ENCODE measurements around the gene VSTM4. TPM values are rescaled to one million over a fixed set of nuclear protein-coding genes. Genes with fewer than 3 reads are reported as not detected.

The VSTM4 gene
- total and polyA plus RNA-seq, 2 of the 4 experiments (the other 2 are of a cell fraction): 2.4 to 2.9 TPM

DNA sequence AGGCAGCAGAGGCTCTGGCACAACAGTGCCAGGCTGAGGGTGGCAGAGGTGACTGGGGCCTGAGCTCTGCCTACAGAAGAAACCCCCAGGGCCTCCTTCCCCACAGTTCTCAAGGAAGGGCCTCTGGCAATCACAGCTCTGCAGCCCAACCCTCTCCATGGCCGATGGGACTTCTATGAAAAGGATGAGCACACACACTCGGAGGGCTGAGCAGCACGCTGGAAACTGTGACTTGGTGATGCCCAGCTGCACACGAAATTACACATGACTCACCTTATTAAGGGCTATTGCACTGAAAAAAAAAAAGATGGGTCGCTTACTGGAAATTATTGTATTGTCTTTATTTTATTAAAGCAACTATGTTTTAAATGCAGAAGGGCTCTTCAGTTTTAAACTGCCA lies 132.7 kb downstream of the VSTM4 start:
- POLR2A ChIA-PET (ENCODE audit: unreplicated experiment): no interaction called here
- in situ Hi-C loops (cut with MboI; ENCODE audit: low sequenced_read_pairs) (no loop called here), intact Hi-C loops (cut with micrococcal nuclease) (no loop called here), dilution Hi-C loops (cut with HindIII; ENCODE audit: low sequenced_read_pairs, unreplicated experiment) (no loop called here)
- H3K4me2 ChIP-seq (ENCODE audit: low read depth, low read length): no peak overlapping the region
- BruUV-seq (replicated peaks): no TSS peak
- no peak overlapping the region for H3K14ac ChIP-seq (replicated peaks; ENCODE audit: low read depth, low read length)
- no peaks in the 10 kb centered on the region for H3K4me1 ChIP-seq (ENCODE audit: control insufficient read depth, insufficient read depth, low read length)
- H3K23ac ChIP-seq (ENCODE audit: low read depth, low read length): no peak overlapping the region
- no peak overlapping the region for H4K91ac ChIP-seq (ENCODE audit: insufficient read depth, low read depth, low read length)
- no peak overlapping the region for H2BK5ac ChIP-seq (ENCODE audit: low read depth, low read length, poor library complexity, severe bottlenecking)
- H2AK5ac ChIP-seq (ENCODE audit: low read depth, low read length): no peak overlapping the region
- H4K8ac ChIP-seq (ENCODE audit: low read depth in 2 of 2, low read length in 2 of 2): no peak overlapping the region
- H3K79me1 ChIP-seq (ENCODE audit: low read depth in 1 of 2, low read length in 2 of 2): no peaks in the 10 kb centered on the region
- no peak overlapping the region for H2AK9ac ChIP-seq (replicated peaks; ENCODE audit: low read depth, low read length, poor library complexity)
- no peaks in the 10 kb centered on the region for H3K9me1 ChIP-seq (ENCODE audit: insufficient read depth, low read length)
- no peak overlapping the region for H3K56ac ChIP-seq (ENCODE audit: extremely low read depth, insufficient read depth, low read length)
- no peak overlapping the region for H2BK15ac ChIP-seq (ENCODE audit: low read depth, low read length)
- no peaks in the 10 kb centered on the region for H3K36me3 ChIP-seq (ENCODE audit: control insufficient read depth, insufficient read depth, low read length)
- WGBS, 2 experiments (ENCODE audit: extremely low coverage in 2 of 2, insufficient read length in 1 of 2): no CpG with 5 or more reads among the region's 5 CpGs
- ATAC-seq (ENCODE audit: low read depth) (no peak), DNase-seq (no peak)
- H2BK20ac ChIP-seq (ENCODE audit: low read depth, low read length): no peak overlapping the region
- H3K9ac ChIP-seq (ENCODE audit: low read depth, low read length): no peak overlapping the region
- no peak overlapping the region for H3K4me3 ChIP-seq (ENCODE audit: insufficient read depth, low read depth, low read length)
- CTCF ChIA-PET: interaction anchor here (0.5 kb wide), 1 partner anchor 11 kb away, joined by 5 read pairs; no protein-coding TSS in a partner anchor
- H4K20me1 ChIP-seq (ENCODE audit: insufficient read depth, low read length): no peaks in the 10 kb centered on the region
- no peak overlapping the region for H4K5ac ChIP-seq (ENCODE audit: low read depth, low read length)
- no peak overlapping the region for H3K18ac ChIP-seq (ENCODE audit: low read depth, low read length)
- H3K27ac ChIP-seq (ENCODE audit: insufficient read depth, low read length): no peak overlapping the region
- H3K27me3 ChIP-seq (ENCODE audit: control insufficient read depth, insufficient read depth, low read length): peaks cover 22% of the 10 kb centered on the region
- no peaks in the 10 kb centered on the region for H3K9me3 ChIP-seq (ENCODE audit: control insufficient read depth, insufficient read depth, low read length)
- no peak overlapping the region for H2BK120ac ChIP-seq (ENCODE audit: low read depth, low read length)
- H2AFZ ChIP-seq (replicated peaks; ENCODE audit: low read length, poor library complexity): no peak overlapping the region
- TF ChIP-seq RAD21 (IDR thresholded peaks at IDR 0.05; ENCODE audit: low read length): no peak
- TF ChIP-seq, protein P1, sequence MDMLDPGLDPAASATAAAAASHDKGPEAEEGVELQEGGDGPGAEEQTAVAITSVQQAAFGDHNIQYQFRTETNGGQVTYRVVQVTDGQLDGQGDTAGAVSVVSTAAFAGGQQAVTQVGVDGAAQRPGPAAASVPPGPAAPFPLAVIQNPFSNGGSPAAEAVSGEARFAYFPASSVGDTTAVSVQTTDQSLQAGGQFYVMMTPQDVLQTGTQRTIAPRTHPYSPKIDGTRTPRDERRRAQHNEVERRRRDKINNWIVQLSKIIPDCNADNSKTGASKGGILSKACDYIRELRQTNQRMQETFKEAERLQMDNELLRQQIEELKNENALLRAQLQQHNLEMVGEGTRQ (IDR thresholded peaks at IDR 0.05; ENCODE audit: low read depth, low read length): no peak
- no peak for TF ChIP-seq SMC3 (IDR thresholded peaks at IDR 0.05; ENCODE audit: low read depth, low read length)
- no peak for TF ChIP-seq ELK1 (IDR thresholded peaks at IDR 0.05; ENCODE audit: borderline replicate concordance, low read depth, low read length)
- TF ChIP-seq MXI1 (IDR thresholded peaks at IDR 0.05; ENCODE audit: borderline replicate concordance, low read depth, low read length): no peak
- TF ChIP-seq MAZ (IDR thresholded peaks at IDR 0.05; ENCODE audit: borderline replicate concordance, low read depth, low read length): no peak
- no peak for TF ChIP-seq NFE2L2 (IDR thresholded peaks at IDR 0.05; ENCODE audit: low read depth, low read length)
- no peak for TF ChIP-seq RCOR1 (IDR thresholded peaks at IDR 0.05; ENCODE audit: insufficient replicate concordance, low read length)
- no peak for TF ChIP-seq BHLHE40 (IDR thresholded peaks at IDR 0.05; ENCODE audit: low read depth, low read length)
- no peak for TF ChIP-seq CHD1 (IDR thresholded peaks at IDR 0.05; ENCODE audit: low read depth, low read length)
- TF ChIP-seq CEBPB (IDR thresholded peaks at IDR 0.05; ENCODE audit: low read depth, low read length): no peak
- TF ChIP-seq, protein P2, sequence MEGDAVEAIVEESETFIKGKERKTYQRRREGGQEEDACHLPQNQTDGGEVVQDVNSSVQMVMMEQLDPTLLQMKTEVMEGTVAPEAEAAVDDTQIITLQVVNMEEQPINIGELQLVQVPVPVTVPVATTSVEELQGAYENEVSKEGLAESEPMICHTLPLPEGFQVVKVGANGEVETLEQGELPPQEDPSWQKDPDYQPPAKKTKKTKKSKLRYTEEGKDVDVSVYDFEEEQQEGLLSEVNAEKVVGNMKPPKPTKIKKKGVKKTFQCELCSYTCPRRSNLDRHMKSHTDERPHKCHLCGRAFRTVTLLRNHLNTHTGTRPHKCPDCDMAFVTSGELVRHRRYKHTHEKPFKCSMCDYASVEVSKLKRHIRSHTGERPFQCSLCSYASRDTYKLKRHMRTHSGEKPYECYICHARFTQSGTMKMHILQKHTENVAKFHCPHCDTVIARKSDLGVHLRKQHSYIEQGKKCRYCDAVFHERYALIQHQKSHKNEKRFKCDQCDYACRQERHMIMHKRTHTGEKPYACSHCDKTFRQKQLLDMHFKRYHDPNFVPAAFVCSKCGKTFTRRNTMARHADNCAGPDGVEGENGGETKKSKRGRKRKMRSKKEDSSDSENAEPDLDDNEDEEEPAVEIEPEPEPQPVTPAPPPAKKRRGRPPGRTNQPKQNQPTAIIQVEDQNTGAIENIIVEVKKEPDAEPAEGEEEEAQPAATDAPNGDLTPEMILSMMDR (conservative IDR thresholded peaks at IDR 0.05; ENCODE audit: low read depth, low read length): no peak
- no peak overlapping the region for H3K4ac ChIP-seq (ENCODE audit: low read depth, low read length)
